Brain microvascular endothelial cell (primary cell): Measurements from ENCODE around the gene ACBD5.
A peak's percentile ranks its signal among the peaks of the same experiment; 100 is the strongest.
"Not testable (repeated sequence)": the region's sequence is repeated elsewhere in the genome, so short reads cannot be mapped to it uniquely, and the experiment has no call there.

Source experiments
- DNase-seq: peaks from one replicate; pipeline ENCODE4 v3.0.0-alpha.2; 2020
- H3K27ac ChIP-seq: fragments of 250-450 bp; sonication (Bioruptor Pico); 2 replicates; pipeline ENCODE4 v1.5.1; 2020; ENCODE audit warnings: mild to moderate bottlenecking, moderate library complexity
- H3K27me3 ChIP-seq: fragments of 250-450 bp; sonication (Bioruptor Pico); replicated peaks from 2 replicates; pipeline ENCODE4 v1.5.1; 2020; ENCODE audit warnings: mild to moderate bottlenecking
- H3K36me3 ChIP-seq: fragments of 250-450 bp; sonication (Bioruptor Pico); replicated peaks from 2 replicates; pipeline ENCODE4 v1.5.1; 2020; ENCODE audit warnings: mild to moderate bottlenecking
- H3K4me3 ChIP-seq: 2 replicates; pipeline ENCODE4 v1.5.1; 2011; ENCODE audit warnings: low read depth, mild to moderate bottlenecking, control low read depth, low read length, moderate library complexity
- CTCF ChIP-seq: IDR thresholded peaks from 2 replicates; pipeline ENCODE4 v1.5.1; 2011; ENCODE audit warnings: low read depth, mild to moderate bottlenecking, moderate library complexity, low read length, control low read depth, inconsistent platforms; ENCODE audit errors: missing control alignments
- in situ Hi-C: cut with HindIII; loops from 2 replicates; pipeline ENCODE4 v1.10.0; 2017; ENCODE audit warnings: low sequenced_read_pairs, low pct_ligation_motif_present

The ACBD5 gene

DNA sequence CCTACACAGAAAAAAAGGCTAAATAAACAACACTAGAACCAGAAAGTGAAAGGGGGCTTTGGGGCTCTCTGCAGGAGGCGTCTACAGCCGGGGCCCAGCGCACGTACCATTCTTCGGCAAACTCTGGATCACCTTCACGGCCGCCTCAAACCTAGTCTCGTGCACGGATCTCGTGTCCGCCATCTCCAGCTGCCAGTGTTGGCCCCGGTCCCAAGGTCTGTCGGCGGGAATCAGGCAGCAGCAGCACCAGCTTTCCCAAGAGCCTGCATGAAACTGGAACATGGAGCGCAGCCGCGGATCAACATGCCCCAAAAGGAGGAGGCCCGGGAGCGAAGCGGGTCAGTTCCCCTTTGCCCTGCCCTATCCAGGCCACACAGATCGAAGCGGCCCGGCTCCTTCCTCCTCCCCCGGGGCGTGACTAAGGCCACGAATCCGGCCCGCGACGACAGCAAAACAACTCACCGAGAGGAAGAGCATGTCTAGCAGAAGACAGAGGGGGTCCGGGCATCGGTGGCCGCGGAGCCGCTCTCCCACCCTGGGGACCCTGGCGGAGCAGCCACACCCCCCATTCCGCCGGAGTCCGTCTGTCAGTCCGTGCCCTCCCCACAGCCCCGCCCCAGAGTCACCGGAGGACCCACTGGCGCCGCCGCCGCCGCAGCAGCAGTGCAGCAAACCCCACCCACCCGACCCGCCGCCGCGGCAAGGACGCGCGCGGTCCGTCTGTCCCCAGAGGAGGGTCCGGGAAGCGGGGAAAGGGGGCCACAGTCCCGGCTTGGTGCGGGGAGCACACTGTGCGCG lies at the start of gene ACBD5:
ACBD5 (minus strand) TSS at position 586 of the 798 bp plus-strand sequence; CDS start at position 477, 109 bp downstream.
- no peaks in the 10 kb centered on the region for H3K27me3 ChIP-seq
- no peaks in the 10 kb centered on the region for H3K36me3 ChIP-seq
- in situ Hi-C loops: no loop called here

GRCh38 chr10:27285093-27285492 lies 44.5 kb upstream of the ACBD5 start:
- no peak overlapping the region for H3K27ac ChIP-seq
- peak; percentile 23 for TF ChIP-seq CTCF
- in situ Hi-C loops: no loop called here
- H3K27me3 ChIP-seq: no peaks in the 10 kb centered on the region
- H3K36me3 ChIP-seq: no peaks in the 10 kb centered on the region
- no peak for DNase-seq
- no peak overlapping the region for H3K4me3 ChIP-seq

More for the DNA sequence above, at the start of gene ACBD5:
- H3K27ac ChIP-seq: peak within 1 kb of the TSS; percentile 77
- peak; percentile 56 for DNase-seq
- no peak for TF ChIP-seq CTCF
- peak within 1 kb of the TSS; percentile 86 for H3K4me3 ChIP-seq

DNA sequence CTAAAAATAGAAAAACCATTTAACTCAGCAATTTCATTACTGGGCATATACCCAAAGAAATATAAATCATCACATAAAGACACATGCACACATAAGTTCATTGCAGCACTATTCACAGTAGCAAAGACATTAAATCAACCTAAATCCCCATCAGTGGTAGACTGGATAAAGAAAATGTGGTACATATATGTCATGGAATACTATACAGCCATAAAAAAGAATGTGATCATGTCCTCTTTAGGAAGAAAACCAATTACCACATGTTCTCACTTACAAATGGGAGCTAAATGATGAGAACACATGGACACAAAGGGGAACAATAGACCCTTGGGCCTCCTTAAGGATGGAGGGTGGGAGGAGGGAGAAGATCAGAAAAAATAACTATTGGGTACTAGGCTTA lies 36.0 kb upstream of the ACBD5 start:
- Histone ChIP-seq H3K4me3 (no peak overlapping the region), H3K27ac (no peak overlapping the region), H3K27me3 (no peaks in the 10 kb centered on the region), H3K36me3 (no peaks in the 10 kb centered on the region)
- in situ Hi-C loops: no loop called here
- no peak for DNase-seq
- no peak for TF ChIP-seq CTCF

DNA sequence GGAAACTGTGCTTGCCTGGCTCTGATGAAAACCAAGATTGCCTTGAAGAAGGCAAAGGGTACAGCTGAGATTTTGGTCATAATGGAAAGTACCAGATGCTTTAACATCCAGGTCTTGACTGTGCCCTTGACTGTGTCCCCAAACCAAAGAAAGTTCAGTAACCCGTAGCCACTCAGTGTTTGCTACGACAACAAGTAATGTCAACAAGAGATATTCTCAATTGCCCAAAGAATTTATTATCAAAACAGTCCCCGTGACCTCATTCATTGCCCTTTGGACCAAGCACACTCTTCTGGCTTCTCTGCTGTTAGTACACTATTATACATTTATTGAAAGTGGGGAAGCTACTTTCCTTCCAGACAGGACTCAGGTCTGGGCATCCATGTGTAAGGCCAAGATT lies 25.4 kb upstream of the ACBD5 start:
- H3K4me3 ChIP-seq, H3K27ac ChIP-seq, in situ Hi-C loops, DNase-seq, H3K36me3 ChIP-seq, H3K27me3 ChIP-seq: not testable (repeated sequence)

GRCh38 chr10:27262788-27263187 lies 22.2 kb upstream of the ACBD5 start:
- peaks cover 19% of the 10 kb centered on the region for H3K27me3 ChIP-seq
- DNase-seq, in situ Hi-C loops, H3K36me3 ChIP-seq, H3K4me3 ChIP-seq, H3K27ac ChIP-seq: not testable (repeated sequence)

DNA sequence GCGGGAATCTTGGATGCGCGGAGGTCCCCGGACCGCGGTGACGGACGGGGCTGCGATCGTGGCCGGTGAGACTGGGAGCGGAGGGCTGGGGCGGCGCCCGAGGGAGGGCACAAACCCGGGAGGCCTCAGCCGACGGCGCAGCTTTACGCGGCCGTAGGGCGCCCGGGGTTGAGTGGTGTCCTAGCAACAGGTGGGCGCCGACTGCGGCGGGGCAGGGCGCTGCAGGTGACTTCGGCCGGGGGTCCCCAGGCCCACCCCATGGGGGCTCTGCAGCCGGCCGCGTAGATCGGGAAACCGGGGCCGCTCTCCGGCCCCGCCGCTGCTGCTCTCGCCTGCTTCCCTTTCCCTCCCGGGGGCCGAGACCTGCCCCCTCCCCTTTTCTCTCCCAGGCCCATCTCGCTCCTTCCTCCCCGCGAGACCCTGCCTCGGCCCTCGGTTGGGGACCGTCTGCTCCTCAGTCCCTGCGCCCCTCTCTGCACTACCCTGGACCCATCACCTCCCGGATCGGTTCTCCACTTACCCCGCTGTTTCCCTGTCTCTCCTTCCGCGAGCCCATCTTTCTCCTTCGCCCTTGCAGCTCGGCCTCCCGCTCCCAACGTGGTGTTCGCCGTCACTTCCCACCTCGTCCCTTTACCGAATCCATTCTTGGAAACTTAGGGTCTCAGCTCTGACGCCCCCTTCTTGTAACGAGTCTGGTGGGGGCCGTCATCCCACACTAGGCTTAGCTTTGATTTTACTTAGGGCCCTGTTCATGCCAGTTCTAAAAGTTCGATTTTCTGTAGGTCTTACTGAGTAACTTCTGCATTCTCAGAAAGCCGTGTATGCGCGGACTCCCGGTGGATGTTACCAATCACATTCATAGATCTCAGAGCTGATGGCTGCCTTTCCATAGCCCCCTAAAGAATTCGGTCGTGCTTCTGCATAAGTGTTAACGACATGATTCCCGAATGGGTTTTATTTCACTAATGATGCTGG lies 18.5 kb upstream of the ACBD5 start:
- no peak for DNase-seq
- TF ChIP-seq CTCF: no peak
- H3K36me3 ChIP-seq: no peaks in the 10 kb centered on the region
- H3K27ac ChIP-seq: no peak overlapping the region
- in situ Hi-C loops: no loop called here
- H3K27me3 ChIP-seq: peaks cover 19% of the 10 kb centered on the region
- peak overlapping the region; percentile 51 for H3K4me3 ChIP-seq
